OCI-LY3 (cell line): Measurements from ENCODE around the gene SFSWAP.

Experiments used
- EZH2phosphoT487 ChIP-seq: fragments of 200-600 bp; shearing (Covaris generic); IDR thresholded peaks from 2 replicates; pipeline ENCODE4 v1.6.1; 2018; ENCODE audit warnings: antibody characterized with exemption, mixed run types, low read depth
- TF ChIP-seq, protein P1 (sequence below): fragments of 200-600, 300-600 bp; sonication (generic); IDR thresholded peaks from 2 replicates; pipeline ENCODE4 v1.5.1; 2014; ENCODE audit warnings: antibody characterized with exemption, low read length, low read depth

DNA sequence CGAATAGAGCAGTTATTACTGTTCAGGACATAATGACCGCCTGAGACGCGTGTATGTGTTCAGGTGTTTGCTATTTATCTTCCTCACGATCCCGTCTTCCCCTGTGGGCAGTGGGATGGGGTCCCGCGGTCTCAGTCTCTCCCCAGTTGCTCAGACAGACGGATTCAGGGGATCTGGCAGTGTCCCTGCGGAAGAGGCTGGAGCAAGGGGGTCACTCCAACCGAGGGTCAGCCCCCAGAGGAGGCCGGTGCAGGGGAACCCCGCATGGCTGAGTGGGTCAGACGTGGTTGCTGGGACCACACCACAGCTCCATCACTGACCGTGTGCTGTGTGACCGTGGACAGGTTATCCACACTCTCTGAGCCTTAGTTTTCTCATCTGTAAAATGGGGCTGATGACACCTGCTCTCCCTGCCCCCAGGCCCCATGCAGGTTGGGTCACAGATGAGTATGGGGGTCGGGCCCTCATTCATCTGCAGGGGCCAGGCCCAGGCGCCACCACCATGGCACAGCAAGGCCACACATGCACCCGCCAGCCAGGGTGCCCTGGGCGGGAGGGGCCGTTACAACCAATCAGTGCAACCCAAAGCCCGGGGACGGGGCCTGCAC lies 122.5 kb downstream of the SFSWAP start:
- TF ChIP-seq, protein P1, sequence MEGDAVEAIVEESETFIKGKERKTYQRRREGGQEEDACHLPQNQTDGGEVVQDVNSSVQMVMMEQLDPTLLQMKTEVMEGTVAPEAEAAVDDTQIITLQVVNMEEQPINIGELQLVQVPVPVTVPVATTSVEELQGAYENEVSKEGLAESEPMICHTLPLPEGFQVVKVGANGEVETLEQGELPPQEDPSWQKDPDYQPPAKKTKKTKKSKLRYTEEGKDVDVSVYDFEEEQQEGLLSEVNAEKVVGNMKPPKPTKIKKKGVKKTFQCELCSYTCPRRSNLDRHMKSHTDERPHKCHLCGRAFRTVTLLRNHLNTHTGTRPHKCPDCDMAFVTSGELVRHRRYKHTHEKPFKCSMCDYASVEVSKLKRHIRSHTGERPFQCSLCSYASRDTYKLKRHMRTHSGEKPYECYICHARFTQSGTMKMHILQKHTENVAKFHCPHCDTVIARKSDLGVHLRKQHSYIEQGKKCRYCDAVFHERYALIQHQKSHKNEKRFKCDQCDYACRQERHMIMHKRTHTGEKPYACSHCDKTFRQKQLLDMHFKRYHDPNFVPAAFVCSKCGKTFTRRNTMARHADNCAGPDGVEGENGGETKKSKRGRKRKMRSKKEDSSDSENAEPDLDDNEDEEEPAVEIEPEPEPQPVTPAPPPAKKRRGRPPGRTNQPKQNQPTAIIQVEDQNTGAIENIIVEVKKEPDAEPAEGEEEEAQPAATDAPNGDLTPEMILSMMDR: no peak
- no peak for TF ChIP-seq EZH2phosphoT487
